ENCODE measurements around the gene SYMPK. TPM values are rescaled to one million over a fixed set of nuclear protein-coding genes. Genes with fewer than 3 reads are reported as not detected.
"Not testable (repeated sequence)": the region's sequence is repeated elsewhere in the genome, so short reads cannot be mapped to it uniquely, and the experiment has no call there.

Gene SYMPK
- total and polyA plus RNA-seq, 9 donors, result 24.8 to 61.9 (median 50.1) TPM

DNA sequence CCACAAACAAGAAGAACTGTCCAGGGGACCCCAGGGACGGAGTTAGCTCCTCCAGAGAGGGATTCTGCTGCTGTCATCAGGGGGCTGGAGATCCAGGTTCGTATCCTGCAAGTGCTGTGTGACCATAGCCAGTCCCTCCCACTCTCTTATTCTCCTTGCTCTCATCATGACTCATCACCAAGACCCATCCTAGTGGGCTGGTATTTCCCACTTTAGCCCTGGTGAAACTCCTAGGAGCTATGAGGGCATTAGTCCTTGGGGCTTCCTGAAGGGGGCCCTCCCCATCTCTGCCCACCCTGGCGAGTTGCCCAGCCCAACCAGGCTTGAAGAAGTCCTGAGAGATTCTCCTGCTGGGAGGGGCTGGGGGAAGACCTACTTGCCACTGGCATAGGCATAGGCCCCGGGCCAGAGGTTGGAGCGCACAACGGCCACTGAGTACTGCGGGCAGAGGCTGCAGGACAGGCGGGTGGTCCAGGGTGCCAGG, 62.8 kb downstream of the SYMPK start:
- TF ChIP-seq EP300 (IDR thresholded peaks at IDR 0.05) (no peak), POLR2A (IDR thresholded peaks at IDR 0.05) (no peak)
- TF ChIP-seq, protein P1, sequence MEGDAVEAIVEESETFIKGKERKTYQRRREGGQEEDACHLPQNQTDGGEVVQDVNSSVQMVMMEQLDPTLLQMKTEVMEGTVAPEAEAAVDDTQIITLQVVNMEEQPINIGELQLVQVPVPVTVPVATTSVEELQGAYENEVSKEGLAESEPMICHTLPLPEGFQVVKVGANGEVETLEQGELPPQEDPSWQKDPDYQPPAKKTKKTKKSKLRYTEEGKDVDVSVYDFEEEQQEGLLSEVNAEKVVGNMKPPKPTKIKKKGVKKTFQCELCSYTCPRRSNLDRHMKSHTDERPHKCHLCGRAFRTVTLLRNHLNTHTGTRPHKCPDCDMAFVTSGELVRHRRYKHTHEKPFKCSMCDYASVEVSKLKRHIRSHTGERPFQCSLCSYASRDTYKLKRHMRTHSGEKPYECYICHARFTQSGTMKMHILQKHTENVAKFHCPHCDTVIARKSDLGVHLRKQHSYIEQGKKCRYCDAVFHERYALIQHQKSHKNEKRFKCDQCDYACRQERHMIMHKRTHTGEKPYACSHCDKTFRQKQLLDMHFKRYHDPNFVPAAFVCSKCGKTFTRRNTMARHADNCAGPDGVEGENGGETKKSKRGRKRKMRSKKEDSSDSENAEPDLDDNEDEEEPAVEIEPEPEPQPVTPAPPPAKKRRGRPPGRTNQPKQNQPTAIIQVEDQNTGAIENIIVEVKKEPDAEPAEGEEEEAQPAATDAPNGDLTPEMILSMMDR (IDR thresholded peaks at IDR 0.05), result no peak
- 75 to 80% (median 76%) methylated on average over 8 of the region's 8 CpGs for WGBS, 3 donors
- H3K27me3 ChIP-seq, result no peaks in the 10 kb centered on the region
- no peaks in the 10 kb centered on the region for H3K36me3 ChIP-seq
- no peak for DNase-seq
- H3K27ac ChIP-seq, result no peak overlapping the region
- no peaks in the 10 kb centered on the region for H3K9me3 ChIP-seq
- intact Hi-C loops (cut with DNase I), result no loop called here
- H3K4me1 ChIP-seq (ENCODE audit: insufficient read depth), result no peaks in the 10 kb centered on the region
- H3K4me3 ChIP-seq, result no peak overlapping the region

DNA sequence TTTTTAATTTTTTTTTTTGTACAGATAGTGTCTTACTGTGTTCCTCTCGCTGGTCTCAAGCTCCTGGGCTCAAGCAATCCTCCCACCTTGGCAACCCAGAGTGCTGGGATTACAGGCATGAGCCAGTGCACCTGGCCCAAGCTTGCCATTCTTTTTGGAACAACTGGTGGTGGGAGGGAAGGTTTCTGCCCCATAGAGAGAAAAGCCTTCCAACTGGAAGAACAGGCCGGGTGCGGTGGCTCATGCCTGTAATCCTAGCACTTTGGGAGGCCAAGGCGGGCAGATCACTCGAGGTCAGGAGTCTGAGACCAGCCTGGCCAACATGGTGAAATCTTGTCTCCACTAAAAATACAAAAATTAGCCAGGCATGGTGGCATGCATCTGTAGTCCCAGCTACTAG, 63.4 kb downstream of the SYMPK start:
- intact Hi-C loops (cut with DNase I), result loop anchor here in 2 of 4 donors (2.0 kb wide), 1 partner anchor 29 kb away; no protein-coding TSS in a partner anchor
- H3K4me1 ChIP-seq (ENCODE audit: insufficient read depth); H3K36me3 ChIP-seq; H3K4me3 ChIP-seq; H3K9me3 ChIP-seq; H3K27ac ChIP-seq; DNase-seq; H3K27me3 ChIP-seq: not testable (repeated sequence)
- 47 to 60% (median 59%) methylated on average over 5 of the region's 5 CpGs for WGBS, 3 donors

DNA sequence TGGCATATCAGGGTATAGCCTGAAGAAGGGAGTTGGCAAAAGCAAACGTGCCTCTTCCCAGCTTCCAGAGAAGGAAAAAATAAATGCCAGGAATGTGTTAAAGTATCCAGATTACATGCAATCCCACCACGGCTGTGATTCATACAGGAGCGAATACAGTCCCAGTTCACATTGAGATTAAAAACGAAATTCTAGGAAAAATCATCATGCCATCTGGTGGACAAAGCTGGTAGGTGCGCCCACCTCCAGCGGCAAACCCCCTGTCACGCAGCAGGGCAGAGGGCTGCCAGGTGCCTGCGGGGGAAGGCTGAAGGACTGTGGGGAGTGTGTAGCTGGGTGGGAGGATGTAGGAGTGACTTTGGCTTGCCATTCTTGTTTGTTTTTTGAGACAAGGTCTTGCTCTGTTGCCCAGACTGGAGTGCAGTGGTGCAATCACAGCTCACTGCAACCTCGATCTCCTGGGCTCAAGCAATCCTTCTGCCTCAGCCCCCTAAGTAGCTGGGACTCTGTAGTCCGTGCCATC, 63.9 kb downstream of the SYMPK start:
- 2 to 3% (median 2%) methylated on average over 10 of the region's 10 CpGs for WGBS, 3 donors
- H3K4me1 ChIP-seq (ENCODE audit: insufficient read depth), result no peaks in the 10 kb centered on the region
- H3K27ac ChIP-seq, result no peak overlapping the region
- H3K9me3 ChIP-seq, result no peaks in the 10 kb centered on the region
- no peaks in the 10 kb centered on the region for H3K36me3 ChIP-seq
- DNase-seq, result peak; percentile 65 to 85 (median 80)
- H3K4me3 ChIP-seq, result no peak overlapping the region
- no peaks in the 10 kb centered on the region for H3K27me3 ChIP-seq
- intact Hi-C loops (cut with DNase I), result loop anchor here in 2 of 4 donors (2.0 kb wide), 1 partner anchor 28 kb away; no protein-coding TSS in a partner anchor
- TF ChIP-seq POLR2A (IDR thresholded peaks at IDR 0.05), result no peak
- TF ChIP-seq, protein P1 (IDR thresholded peaks at IDR 0.05), result peak; percentile 70 to 92 (median 87)

DNA sequence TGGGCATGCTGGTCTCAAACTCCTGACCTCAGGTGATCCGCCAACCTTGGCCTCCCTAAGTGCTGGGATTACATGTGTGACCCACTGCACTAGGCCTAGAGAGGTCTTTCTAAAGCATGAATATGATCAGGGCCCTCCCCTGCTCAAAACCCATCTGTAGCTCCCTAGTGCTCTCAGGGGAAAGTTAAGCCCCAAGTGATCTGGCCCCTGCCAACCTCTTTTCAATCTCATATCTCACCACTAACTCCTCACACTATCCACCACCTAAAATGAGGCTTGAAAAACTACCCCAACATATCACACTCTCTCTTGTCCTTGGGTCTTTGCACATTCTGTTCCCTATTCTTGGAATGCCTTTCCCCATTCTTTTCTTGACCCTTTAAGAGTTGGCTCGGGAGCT, 68.3 kb downstream of the SYMPK start:
- TF ChIP-seq POLR2A (IDR thresholded peaks at IDR 0.05) (no peak), EP300 (IDR thresholded peaks at IDR 0.05) (no peak)
- TF ChIP-seq, protein P1 (IDR thresholded peaks at IDR 0.05), result no peak

DNA sequence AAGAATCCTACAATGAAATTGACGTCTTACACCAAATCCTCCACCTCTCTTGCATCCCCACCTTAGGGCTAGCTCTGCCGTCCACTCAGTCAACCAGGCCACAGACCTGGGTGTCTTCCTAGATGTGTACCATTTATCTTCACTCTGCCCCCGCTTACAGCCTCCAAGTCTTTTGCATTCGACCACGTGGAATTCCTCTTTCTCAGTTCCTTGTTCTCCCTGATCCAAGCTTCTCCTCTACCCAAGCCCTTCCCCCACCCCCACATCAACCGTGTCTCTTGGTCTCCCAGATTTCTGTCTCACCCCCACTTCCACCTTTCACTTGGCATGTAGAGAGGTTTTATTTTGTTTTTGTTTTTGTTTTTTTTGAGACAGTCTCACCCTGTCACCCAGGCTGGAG, 69.1 kb downstream of the SYMPK start:
- no peak overlapping the region for H3K4me3 ChIP-seq
- H3K36me3 ChIP-seq, result no peaks in the 10 kb centered on the region
- H3K27ac ChIP-seq, result no peak overlapping the region
- no peaks in the 10 kb centered on the region for H3K9me3 ChIP-seq
- WGBS, 3 donors, result 51 to 57% (median 53%) methylated on average over 6 of the region's 6 CpGs
- intact Hi-C loops (cut with DNase I), result no loop called here
- H3K27me3 ChIP-seq, result no peaks in the 10 kb centered on the region
- H3K4me1 ChIP-seq (ENCODE audit: insufficient read depth), result peaks cover 6% of the 10 kb centered on the region
- no peak for DNase-seq
- TF ChIP-seq EP300 (IDR thresholded peaks at IDR 0.05), result no peak
- TF ChIP-seq, protein P1 (IDR thresholded peaks at IDR 0.05), result no peak
- TF ChIP-seq POLR2A (IDR thresholded peaks at IDR 0.05), result no peak

More for the DNA sequence above, 68.3 kb downstream of the SYMPK start:
- H3K27me3 ChIP-seq, result no peaks in the 10 kb centered on the region
- H3K36me3 ChIP-seq, result no peaks in the 10 kb centered on the region
- H3K9me3 ChIP-seq, result no peaks in the 10 kb centered on the region
- intact Hi-C loops (cut with DNase I), result no loop called here
- WGBS, 3 donors, result 76 to 79% (median 77%) methylated on average over 2 of the region's 2 CpGs
- H3K4me3 ChIP-seq, result no peak overlapping the region
- no peak for DNase-seq
- H3K27ac ChIP-seq, result no peak overlapping the region
- H3K4me1 ChIP-seq (ENCODE audit: insufficient read depth), result peaks cover 6% of the 10 kb centered on the region

Measured in ovary (tissue), 9 donors.